SH-SY5Y (cell line): Measurements from ENCODE around the gene SEC31B.

ENCODE experiments used
- GATA2 ChIP-seq: IDR thresholded peaks from 2 replicates; pipeline ENCODE4 v1.6.1; 2011; ENCODE audit warnings: mild to moderate bottlenecking, low read depth, low read length
- GATA3 ChIP-seq: IDR thresholded peaks from 2 replicates; pipeline ENCODE4 v1.6.1; 2011; ENCODE audit warnings: low read depth, mild to moderate bottlenecking, low read length, moderate library complexity

GRCh38 chr10:100515612-100516011, 4.0 kb downstream of the SEC31B start:
- TF ChIP-seq GATA2 (no peak), GATA3 (no peak)
